ENCODE data around the gene GPR45.

The GPR45 gene

GRCh38 chr2:105255979-105256378 is 14.4 kb downstream of the GPR45 start:
- no peak for DNase-seq

DNA sequence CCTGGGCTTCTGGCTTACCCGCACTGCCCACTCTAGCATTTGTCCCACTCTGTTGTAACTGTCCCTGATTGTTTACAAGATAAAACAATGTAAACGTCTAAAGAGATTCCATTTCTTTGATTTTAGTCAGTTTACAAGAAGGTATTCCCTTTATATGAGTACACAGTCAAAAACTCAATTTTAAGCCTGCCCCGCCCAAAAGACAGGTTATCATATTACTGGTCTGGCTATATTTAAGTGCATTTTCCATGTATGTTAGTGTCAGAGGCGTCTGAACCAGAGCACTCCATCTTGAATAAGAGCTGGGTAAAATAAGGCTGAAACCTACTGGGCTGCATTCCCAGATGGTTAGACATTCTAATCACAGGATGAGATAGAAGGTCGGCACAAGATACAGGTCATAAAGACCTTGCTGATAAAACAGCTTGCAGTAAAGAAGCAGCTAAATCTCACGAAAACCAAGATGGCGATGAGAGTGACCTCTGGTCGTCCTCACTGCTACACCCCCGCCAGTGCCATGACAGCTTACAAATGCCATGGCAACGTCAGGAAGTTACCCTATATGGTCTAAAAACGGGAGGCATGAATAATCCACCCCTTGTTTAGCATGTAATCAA is 15.0 kb downstream of the GPR45 start:
- no peak for DNase-seq

GRCh38 chr2:105257981-105258380 is 16.4 kb downstream of the GPR45 start:
- DNase-seq = no peak

DNA sequence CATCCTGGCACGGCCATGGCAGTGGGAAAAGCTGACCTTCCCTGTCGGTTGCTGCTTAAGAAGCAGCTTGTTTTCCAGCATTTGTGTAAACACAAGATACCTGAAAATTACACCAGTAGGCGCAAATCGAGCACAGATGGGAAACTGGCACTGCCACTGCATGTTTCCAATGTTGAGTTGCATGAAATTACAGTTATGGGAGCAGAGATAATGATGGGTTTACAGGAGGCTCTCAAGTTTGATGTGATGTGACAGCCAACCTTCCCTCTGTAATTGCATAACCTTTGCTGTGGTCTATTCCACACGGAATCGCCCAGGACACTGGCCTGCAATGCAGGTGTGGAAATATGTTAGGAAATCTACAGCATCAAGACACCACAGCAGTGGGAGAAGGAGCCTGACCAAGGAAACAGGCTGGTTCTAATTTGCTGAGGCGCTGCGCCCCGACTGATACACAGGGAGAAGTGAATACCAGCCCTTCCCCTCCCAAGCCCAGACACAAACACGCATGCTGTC is 17.4 kb downstream of the GPR45 start:
- DNase-seq = no peak

GRCh38 chr2:105261061-105261460 is 19.5 kb downstream of the GPR45 start:
- DNase-seq = no peak

DNA sequence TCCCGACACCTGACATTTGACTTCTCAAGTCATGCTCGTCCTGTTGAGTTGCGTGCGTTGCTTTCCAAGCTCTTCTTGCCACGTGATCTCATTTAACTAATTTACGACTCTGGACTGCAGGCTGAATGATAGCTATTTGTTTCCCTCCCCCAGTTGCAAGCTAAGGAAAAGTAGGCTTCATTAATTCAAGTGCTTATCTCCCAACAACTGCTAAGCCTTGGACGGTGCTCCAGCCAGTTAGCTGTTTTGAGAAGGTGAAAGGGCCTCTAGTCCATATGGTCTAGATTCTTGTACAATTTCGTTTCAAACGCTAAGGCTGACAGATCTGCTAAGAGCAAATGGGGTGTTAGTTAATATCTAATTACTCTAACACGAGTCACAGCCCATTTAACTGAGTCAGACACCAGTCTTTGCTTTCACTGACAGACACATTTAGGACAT is 21.1 kb downstream of the GPR45 start:
- DNase-seq = no peak

GRCh38 chr2:105269426-105269825 is 27.9 kb downstream of the GPR45 start:
- no peak for DNase-seq

- DNase-seq = no peak
Measured at GRCh38 chr2:105271393-105272045, 30.0 kb downstream of the GPR45 start.

DNA sequence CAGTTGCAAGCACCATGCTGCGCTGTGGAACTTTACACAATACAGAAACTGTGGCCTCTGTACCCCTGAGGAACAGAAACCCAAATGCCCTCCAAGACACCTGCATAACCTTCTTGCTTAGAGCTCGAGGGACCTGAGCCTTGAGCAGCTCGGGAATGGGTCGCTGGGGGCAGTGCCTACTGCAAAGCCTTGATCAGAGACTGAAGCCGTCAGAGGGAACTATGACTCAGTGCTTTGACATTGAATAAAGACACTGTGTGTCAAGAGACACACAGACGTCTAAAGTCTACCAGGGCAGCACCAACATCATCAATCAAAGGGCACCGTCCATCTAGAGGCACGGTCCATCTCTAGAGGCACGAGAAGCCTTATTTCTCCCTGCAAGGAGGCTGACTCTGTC is 30.6 kb downstream of the GPR45 start:
- DNase-seq = no peak

GRCh38 chr2:105274046-105274445 is 32.5 kb downstream of the GPR45 start:
- no peak for DNase-seq

GRCh38 chr2:105278654-105279053 is 37.1 kb downstream of the GPR45 start:
- DNase-seq = no peak

- no peak for DNase-seq
Measured at GRCh38 chr2:105279126-105279525, 37.6 kb downstream of the GPR45 start.

DNA sequence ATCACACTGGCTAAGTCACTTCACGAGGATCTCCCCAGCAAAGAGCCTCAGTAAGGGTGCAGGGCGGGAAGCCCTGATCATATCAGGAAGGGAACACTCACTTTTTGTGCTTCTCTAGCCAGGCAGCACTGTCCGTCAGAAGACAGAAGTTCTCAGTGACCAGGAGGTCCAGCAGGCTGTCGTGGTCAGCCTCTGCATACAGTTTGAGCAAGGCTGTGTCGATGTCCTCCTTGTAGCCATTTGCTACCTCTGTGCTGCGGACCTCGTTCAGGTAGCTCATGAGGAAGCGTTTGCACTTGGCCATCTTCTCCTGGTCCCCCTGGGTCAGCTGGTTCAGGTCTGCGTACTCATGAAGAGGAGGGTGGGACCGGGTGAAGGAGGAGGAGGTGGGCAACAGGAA is 38.7 kb downstream of the GPR45 start:
- no peak for DNase-seq

DNA sequence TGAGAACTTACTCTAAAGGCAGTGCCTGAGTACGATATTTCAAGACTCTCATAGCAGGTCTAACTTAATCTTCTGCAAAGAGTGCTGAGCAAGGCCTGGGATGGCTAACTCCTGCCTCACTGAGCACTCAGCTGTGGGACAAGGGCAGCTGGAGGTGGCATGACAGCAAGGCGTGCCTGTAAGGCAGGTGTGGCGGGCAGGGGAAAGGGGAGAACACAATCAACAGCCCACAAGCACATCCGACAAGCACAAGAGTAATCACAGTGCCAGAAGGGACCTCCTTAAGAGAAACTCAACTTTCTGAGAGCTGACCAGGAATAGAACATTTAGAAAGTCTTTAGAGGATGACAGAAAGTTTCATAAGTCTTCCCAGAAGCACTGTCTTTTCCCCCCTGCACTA is 42.0 kb downstream of the GPR45 start:
- no peak for DNase-seq

GRCh38 chr2:105287692-105288091 is 46.1 kb downstream of the GPR45 start:
- no peak for DNase-seq

- DNase-seq = no peak
Measured at GRCh38 chr2:105288133-105288532, 46.6 kb downstream of the GPR45 start.

- no peak for DNase-seq
Measured at GRCh38 chr2:105290981-105291660, 49.6 kb downstream of the GPR45 start.

GRCh38 chr2:105291981-105292380 is 50.4 kb downstream of the GPR45 start:
- DNase-seq = no peak

Data from NCI-H1048 (cell line).